Endodermal cell (in vitro differentiated cells): ENCODE measurements around the gene RAD23B. TPM values are rescaled to one million over a fixed set of nuclear protein-coding genes. Genes with fewer than 3 reads are reported as not detected.

Source experiments
- DNase-seq: peaks from one replicate; pipeline ENCODE4 v3.0.0-alpha.2; 2017
- H3K27ac ChIP-seq: 2 replicates; pipeline ENCODE4 v1.5.1; 2013; ENCODE audit warnings: mild to moderate bottlenecking, low read depth, low read length, moderate library complexity
- H3K27me3 ChIP-seq: 2 replicates; pipeline ENCODE4 v1.6.1; 2013; ENCODE audit warnings: mild to moderate bottlenecking, low read length, moderate library complexity; ENCODE audit not compliant: insufficient read depth, control insufficient read depth, poor library complexity, severe bottlenecking
- H3K36me3 ChIP-seq: 2 replicates; pipeline ENCODE4 v1.7.0; 2013; ENCODE audit warnings: mild to moderate bottlenecking, low read length, moderate library complexity; ENCODE audit not compliant: control insufficient read depth, insufficient read depth
- H3K4me1 ChIP-seq: one replicate; pipeline ENCODE4 v1.7.0; 2013; ENCODE audit warnings: low read length; ENCODE audit not compliant: control insufficient read depth, insufficient read depth
- H3K4me3 ChIP-seq: 2 replicates; pipeline ENCODE4 v1.5.1; 2013; ENCODE audit warnings: mild to moderate bottlenecking, low read length, moderate library complexity
- H3K9ac ChIP-seq: 2 replicates; pipeline ENCODE4 v1.6.1; 2013; ENCODE audit warnings: mild to moderate bottlenecking, low read length, moderate library complexity; ENCODE audit not compliant: poor library complexity, severe bottlenecking; ENCODE audit errors: extremely low read depth
- H3K9me3 ChIP-seq: 2 replicates; pipeline ENCODE4 v1.6.1; 2013; ENCODE audit warnings: mild to moderate bottlenecking, low read length, moderate library complexity; ENCODE audit not compliant: control insufficient read depth
- H3K27ac Mint-ChIP-seq: 2 replicates; pipeline ENCODE4 v1.8.0; 2020; ENCODE audit warnings: mixed read lengths
- H3K27me3 Mint-ChIP-seq: 2 replicates; pipeline ENCODE4 v1.8.0; 2021; ENCODE audit warnings: mild to moderate bottlenecking, mixed read lengths; ENCODE audit not compliant: insufficient read depth
- H3K36me3 Mint-ChIP-seq: 2 replicates; pipeline ENCODE4 v1.8.0; 2020; ENCODE audit warnings: low read depth, mixed read lengths
- H3K4me1 Mint-ChIP-seq: 2 replicates; pipeline ENCODE4 v1.8.0; 2020; ENCODE audit warnings: mixed read lengths
- H3K4me3 Mint-ChIP-seq: 2 replicates; pipeline ENCODE4 v1.8.0; 2020; ENCODE audit warnings: mild to moderate bottlenecking, moderate library complexity, mixed read lengths
- H3K9me3 Mint-ChIP-seq: 2 replicates; pipeline ENCODE4 v1.8.0; 2020; ENCODE audit warnings: mild to moderate bottlenecking, mixed read lengths
- WGBS, 2 experiments: methylation state at CpG; one replicate each; pipeline versions ENCODE4 v1.1.5 to v1.1.7; 2013; ENCODE audit warnings: missing lambda C conversion rate in 2 of 2, mixed read lengths in 1 of 2; ENCODE audit not compliant: insufficient coverage in 1 of 2, insufficient read length in 1 of 2; 5-methylcytosine and 5-hydroxymethylcytosine counted together
- total RNA-seq, 2 donors: library from RNA; stranded (reverse); fragmentation: NEBNext Ultra II Directional in 1 of 2; extraction: Animal tissue kit (Norgen Biotek cat#: 25700) in 1 of 2; gene quantifications; 2 replicates in 1 of 2; 3 replicates in 1 of 2; pipeline ENCODE4 v1.2.1, GENCODE V29; 2021
- TF ChIP-seq, protein P1 (sequence below): fragments of 200-600 bp; sonication (generic); conservative IDR thresholded peaks from 2 replicates; pipeline ENCODE4 v1.5.0; 2021; ENCODE audit warnings: antibody characterized with exemption, mild to moderate bottlenecking

Gene RAD23B
- total RNA-seq, 2 donors from 2014 or later, result 154 to 167 TPM

DNA sequence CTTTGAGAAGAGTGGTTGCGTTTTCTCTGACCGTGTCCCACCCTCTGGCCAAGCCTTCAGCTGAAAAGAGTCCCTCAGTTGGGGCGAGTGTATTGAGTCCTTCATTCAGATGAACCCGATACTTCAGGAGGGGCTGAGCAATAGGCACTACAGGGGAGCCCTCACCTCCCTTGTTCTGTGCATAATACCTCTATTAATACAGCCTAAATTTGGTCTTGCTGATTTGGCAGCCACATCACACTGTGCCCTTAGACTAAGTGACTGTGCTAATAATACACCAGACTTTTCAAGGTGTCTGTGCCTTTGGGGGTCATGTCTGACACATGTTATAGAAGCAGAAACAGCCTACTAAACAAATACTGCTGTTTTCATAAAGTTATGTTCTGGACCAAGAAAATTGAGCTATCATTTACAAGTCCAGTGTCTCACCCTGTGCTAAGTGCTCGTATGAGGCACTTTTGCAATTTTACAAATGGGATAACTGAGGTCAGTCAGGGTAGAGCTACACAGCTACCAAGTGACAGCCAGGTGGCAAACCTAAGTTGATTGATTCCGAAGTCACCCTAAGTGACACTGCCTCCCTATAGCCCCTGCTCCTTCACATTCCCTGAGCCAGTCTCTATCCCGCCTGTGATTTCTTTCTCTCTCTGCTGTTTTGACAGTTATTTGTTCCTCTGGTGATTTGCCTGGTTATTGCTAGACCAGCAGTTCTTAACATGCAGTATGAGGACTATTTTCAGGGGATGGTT is 56.0 kb downstream of the RAD23B start:
- Histone ChIP-seq H3K9ac (no peak overlapping the region), H3K4me1 (no peaks in the 10 kb centered on the region), H3K4me3 (no peak overlapping the region), H3K9me3 (no peaks in the 10 kb centered on the region), H3K27me3 (no peaks in the 10 kb centered on the region), H3K27ac (no peak overlapping the region), H3K36me3 (peaks cover 31% of the 10 kb centered on the region)
- TF ChIP-seq, protein P1, sequence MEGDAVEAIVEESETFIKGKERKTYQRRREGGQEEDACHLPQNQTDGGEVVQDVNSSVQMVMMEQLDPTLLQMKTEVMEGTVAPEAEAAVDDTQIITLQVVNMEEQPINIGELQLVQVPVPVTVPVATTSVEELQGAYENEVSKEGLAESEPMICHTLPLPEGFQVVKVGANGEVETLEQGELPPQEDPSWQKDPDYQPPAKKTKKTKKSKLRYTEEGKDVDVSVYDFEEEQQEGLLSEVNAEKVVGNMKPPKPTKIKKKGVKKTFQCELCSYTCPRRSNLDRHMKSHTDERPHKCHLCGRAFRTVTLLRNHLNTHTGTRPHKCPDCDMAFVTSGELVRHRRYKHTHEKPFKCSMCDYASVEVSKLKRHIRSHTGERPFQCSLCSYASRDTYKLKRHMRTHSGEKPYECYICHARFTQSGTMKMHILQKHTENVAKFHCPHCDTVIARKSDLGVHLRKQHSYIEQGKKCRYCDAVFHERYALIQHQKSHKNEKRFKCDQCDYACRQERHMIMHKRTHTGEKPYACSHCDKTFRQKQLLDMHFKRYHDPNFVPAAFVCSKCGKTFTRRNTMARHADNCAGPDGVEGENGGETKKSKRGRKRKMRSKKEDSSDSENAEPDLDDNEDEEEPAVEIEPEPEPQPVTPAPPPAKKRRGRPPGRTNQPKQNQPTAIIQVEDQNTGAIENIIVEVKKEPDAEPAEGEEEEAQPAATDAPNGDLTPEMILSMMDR, result no peak
- Mint-ChIP-seq H3K4me1 (peaks cover 1% of the 10 kb centered on the region), H3K27ac (no peak overlapping the region), H3K27me3 (no peaks in the 10 kb centered on the region), H3K4me3 (no peak overlapping the region), H3K36me3 (peaks cover 49% of the 10 kb centered on the region), H3K9me3 (no peaks in the 10 kb centered on the region)
- 95 to 98% methylated on average over 6 to 7 of the region's 7 CpGs for WGBS, 2 experiments
- no peak for DNase-seq

GRCh38 chr9:107340920-107341632 is 58.0 kb downstream of the RAD23B start:
- Histone ChIP-seq H3K9ac (no peak overlapping the region), H3K4me3 (no peak overlapping the region), H3K9me3 (no peaks in the 10 kb centered on the region), H3K27me3 (no peaks in the 10 kb centered on the region), H3K4me1 (no peaks in the 10 kb centered on the region), H3K27ac (no peak overlapping the region), H3K36me3 (peaks cover 12% of the 10 kb centered on the region)
- peaks cover 7% of the 10 kb centered on the region for H3K4me1 Mint-ChIP-seq
- H3K27ac Mint-ChIP-seq, result no peak overlapping the region
- TF ChIP-seq, protein P1, result peak; percentile 96
- peak; percentile 95 for DNase-seq
- WGBS, 2 experiments, result 59 to 60% methylated on average over 10 to 18 of the region's 18 CpGs
- no peaks in the 10 kb centered on the region for H3K27me3 Mint-ChIP-seq
- peaks cover 33% of the 10 kb centered on the region for H3K36me3 Mint-ChIP-seq
- H3K4me3 Mint-ChIP-seq, result no peak overlapping the region
- H3K9me3 Mint-ChIP-seq, result no peaks in the 10 kb centered on the region

DNA sequence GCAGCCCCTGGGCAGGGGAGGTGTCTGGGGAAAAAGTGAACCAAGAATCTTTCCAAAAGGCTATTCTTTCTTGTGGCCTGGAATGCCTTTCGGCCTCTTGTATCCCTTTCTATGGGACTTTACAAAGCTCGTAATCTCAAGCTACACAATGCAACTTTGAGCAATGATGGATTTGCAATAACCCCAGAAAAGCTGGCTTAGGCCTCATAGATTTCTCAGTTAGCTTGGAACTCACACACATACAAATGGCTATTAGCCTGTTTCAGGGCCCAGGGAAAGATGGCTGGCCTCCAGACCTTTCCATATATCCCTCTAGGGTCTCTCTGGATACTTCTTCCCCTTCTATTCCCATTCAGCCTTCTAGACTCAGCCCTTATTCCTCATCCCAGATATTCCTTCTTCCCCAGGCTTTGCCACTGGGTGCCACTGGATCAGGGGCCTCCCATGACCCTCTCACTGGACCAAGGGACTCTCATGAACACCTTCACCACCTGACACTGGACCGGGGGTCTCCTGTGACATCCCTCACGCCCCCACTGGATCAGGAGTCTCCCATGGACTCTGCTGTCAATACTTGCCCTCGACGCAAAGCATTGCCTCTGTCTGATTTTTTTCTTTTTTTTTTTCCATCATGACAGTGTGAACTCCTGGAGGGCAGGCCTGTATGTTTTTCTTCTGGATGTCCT is 59.5 kb downstream of the RAD23B start:
- H3K4me3 Mint-ChIP-seq, result no peak overlapping the region
- no peak overlapping the region for H3K27ac Mint-ChIP-seq

More for the DNA sequence above, 59.5 kb downstream of the RAD23B start:
- no peaks in the 10 kb centered on the region for H3K4me1 ChIP-seq
- no peaks in the 10 kb centered on the region for H3K9me3 ChIP-seq
- no peaks in the 10 kb centered on the region for H3K27me3 Mint-ChIP-seq
- no peak overlapping the region for H3K4me3 ChIP-seq
- TF ChIP-seq, protein P1, result no peak
- H3K36me3 ChIP-seq, result peaks cover 9% of the 10 kb centered on the region
- no peak for DNase-seq
- H3K36me3 Mint-ChIP-seq, result peaks cover 29% of the 10 kb centered on the region
- no peaks in the 10 kb centered on the region for H3K27me3 ChIP-seq
- H3K9ac ChIP-seq, result no peak overlapping the region
- 90 to 93% methylated on average over 6 of the region's 6 CpGs for whole genome bisulfite sequencing, 2 experiments
- H3K9me3 Mint-ChIP-seq, result no peaks in the 10 kb centered on the region
- H3K27ac ChIP-seq, result no peak overlapping the region
- H3K4me1 Mint-ChIP-seq, result peaks cover 8% of the 10 kb centered on the region
